HepG2 (cell line): ENCODE data around the gene IGF2. TPM values are rescaled to one million over a fixed set of nuclear protein-coding genes. Genes with fewer than 3 reads are reported as not detected.

Source experiments
- ATAC-seq: fragments of 200-7000 bp; cut with Tn5 transposase; 3 replicates; pipeline ENCODE4 v1.9.1; 2020; ENCODE audit warnings: mild to moderate bottlenecking, moderate library complexity
- BruUV-seq: library from RNA; stranded (reverse); fragments of 400-500 nt; replicated peaks from 2 replicates; lab custom pipeline; 2021; lab: Mats Ljungman, UMichigan
- CTCF ChIA-PET: fragments of 300-600 bp; formaldehyde crosslinking; extraction: SDS; loops from one replicate; lab custom pipeline; 2021; ENCODE audit warnings: low total read pairs, inconsistent platforms, low intra/inter-chr PET ratio; lab: Yijun Ruan, JAX
- POLR2A ChIA-PET: fragments of 350-600 bp; sonication (Branson Sonifier 250); formaldehyde crosslinking; loops from one replicate; lab custom pipeline; 2020; ENCODE audit warnings: antibody characterized with exemption, inconsistent platforms; lab: Yijun Ruan, JAX
- DNase-seq: peaks from one replicate; pipeline ENCODE4 v3.0.0-alpha.2; 2015; ENCODE audit warnings: low spot score
- FAIRE-seq: peaks from 3 replicates; lab custom pipeline; 2011; peaks lifted over from hg19 to GRCh38; lab: Jason Lieb, UNC
- H2AFZ ChIP-seq: one replicate; pipeline ENCODE4 v1.6.1; 2011; ENCODE audit warnings: low read length, inconsistent platforms
- H3K27ac ChIP-seq: fragments of 300-600 bp; 3 replicates; pipeline ENCODE4 v1.8.0; 2011; ENCODE audit warnings: mixed run types, mild to moderate bottlenecking, mixed read lengths, low read length, inconsistent platforms; ENCODE audit not compliant: insufficient read depth; ENCODE audit errors: extremely low read length
- H3K27me3 ChIP-seq, 2 experiments: fragments of 200-600 bp in 1 of 2; 2 replicates in 1 of 2; 3 replicates in 1 of 2; pipeline versions ENCODE4 v1.6.0 to v1.8.0; 2011; ENCODE audit warnings: low read length in 2 of 2, mild to moderate bottlenecking in 2 of 2, moderate library complexity in 2 of 2, inconsistent platforms in 1 of 2; ENCODE audit not compliant: insufficient read depth in 2 of 2, control insufficient read depth in 1 of 2
- H3K36me3 ChIP-seq, 2 experiments: fragments of 200-600 bp in 1 of 2; replicated peaks in 1 of 2; 2 replicates in 1 of 2; 3 replicates in 1 of 2; pipeline versions ENCODE4 v1.5.1 to v1.8.0; 2011; ENCODE audit warnings: low read length in 2 of 2, inconsistent platforms in 1 of 2; ENCODE audit not compliant: insufficient read depth in 2 of 2, control insufficient read depth in 1 of 2
- H3K4me1 ChIP-seq: 2 replicates; pipeline ENCODE4 v1.5.1; 2012; ENCODE audit warnings: low read length, inconsistent platforms; ENCODE audit not compliant: insufficient read depth
- H3K4me2 ChIP-seq: 2 replicates; pipeline ENCODE4 v1.6.0; 2011; ENCODE audit warnings: low read depth, low read length, inconsistent platforms
- H3K4me3 ChIP-seq, 3 experiments: fragments of 200-600 bp in 1 of 3; sonication (generic), shearing (Covaris generic) in 1 of 3; replicated peaks in 1 of 3; 2 replicates each; pipeline ENCODE4 v1.5.1; 2011 to 2016; ENCODE audit warnings: low read length in 3 of 3, inconsistent platforms in 2 of 3, low read depth in 2 of 3, mild to moderate bottlenecking in 2 of 3, control low read depth in 1 of 3, mixed read lengths in 1 of 3; ENCODE audit not compliant: insufficient read depth in 1 of 3
- H3K79me2 ChIP-seq: one replicate; pipeline ENCODE4 v1.6.1; 2011; ENCODE audit warnings: low read length, inconsistent platforms; ENCODE audit not compliant: insufficient read depth
- H3K9ac ChIP-seq: 2 replicates; pipeline ENCODE4 v1.6.0; 2011; ENCODE audit warnings: mild to moderate bottlenecking, low read depth, low read length, inconsistent platforms; ENCODE audit not compliant: insufficient read depth
- H3K9me3 ChIP-seq: 2 replicates; pipeline ENCODE4 v1.5.1; 2012; ENCODE audit warnings: mild to moderate bottlenecking, low read length
- H4K20me1 ChIP-seq: 2 replicates; pipeline ENCODE4 v1.6.0; 2011; ENCODE audit warnings: inconsistent platforms, mild to moderate bottlenecking, low read length, moderate library complexity; ENCODE audit not compliant: insufficient read depth
- FOXK1 ChIP-seq: sonication (generic); formaldehyde crosslinking; IDR thresholded peaks from 2 replicates; pipeline ENCODE4 v1.4.0; 2020; ENCODE audit warnings: low read depth, missing genetic modification reagents, borderline replicate concordance
- MXI1 ChIP-seq: IDR thresholded peaks from 3 replicates; pipeline ENCODE4 v1.6.1; 2012; ENCODE audit warnings: low read depth, low read length, inconsistent platforms, borderline replicate concordance
- RBM22 ChIP-seq: fragments of 200-400 bp; formaldehyde crosslinking; optimal IDR thresholded peaks from 2 replicates; pipeline ENCODE3; 2017; ENCODE audit warnings: mild to moderate bottlenecking, low read length, moderate library complexity
- RBM39 ChIP-seq: fragments of 200-400 bp; formaldehyde crosslinking; IDR thresholded peaks from one replicate; pipeline ENCODE4 v1.6.1; 2018; ENCODE audit warnings: antibody characterized with exemption, mild to moderate bottlenecking, low read depth, low read length; ENCODE audit not compliant: poor library complexity, severe bottlenecking
- ZFP36L1 ChIP-seq: sonication (generic); formaldehyde crosslinking; IDR thresholded peaks from 2 replicates; pipeline ENCODE4 v1.8.0; 2022; ENCODE audit warnings: mild to moderate bottlenecking, missing genetic modification reagents, moderate library complexity
- ZFY ChIP-seq: sonication (generic); formaldehyde crosslinking; IDR thresholded peaks from 2 replicates; pipeline ENCODE4 v1.4.0; 2020; ENCODE audit warnings: missing genetic modification reagents
- ZNF264 ChIP-seq: sonication (generic); formaldehyde crosslinking; IDR thresholded peaks from 2 replicates; pipeline ENCODE4 v1.4.0; 2020; ENCODE audit warnings: missing genetic modification reagents
- ZNF446 ChIP-seq: sonication (generic); formaldehyde crosslinking; IDR thresholded peaks from 2 replicates; pipeline ENCODE4 v1.5.0; 2020; ENCODE audit warnings: mild to moderate bottlenecking, missing genetic modification reagents
- WGBS: methylation state at CpG from one replicate; pipeline ENCODE4 v1.1.6; 2017; ENCODE audit warnings: low lambda C conversion rate; 5-methylcytosine and 5-hydroxymethylcytosine counted together
- in situ Hi-C: cut with HindIII; loops from 2 replicates; pipeline ENCODE4 v1.10.0; 2017; ENCODE audit warnings: low pct_unique_long_range_greater_than_20kb; ENCODE audit not compliant: extremely low pct_ligation_motif_present
- intact Hi-C: fragments of 100-400 bp; cut with micrococcal nuclease; formaldehyde crosslinking; loops from one replicate; pipeline ENCODE4 v1.10.0; 2022; ENCODE audit not compliant: unreplicated experiment
- polyA plus RNA-seq, 8 experiments: library from polyadenylated mRNA; depleted of rRNA in 3 of 8; stranded (reverse) in 7 of 8; unstranded in 1 of 8; fragments of >200 nt; fragmentation: Illumina TruSeq in 4 of 8; extraction: Trizol in 4 of 8; gene quantifications; 2 replicates each; pipeline versions ENCODE4 v1.2.1 to v1.2.3, GENCODE V29; 2011 to 2016; ENCODE audit warnings: low read depth in 4 of 8, missing spikeins in 1 of 8, mixed read lengths in 1 of 8; ENCODE audit not compliant: insufficient read depth in 1 of 8
- total RNA-seq, 5 experiments: library from RNA; depleted of rRNA; stranded (reverse); fragments of >200 nt; fragmentation: Illumina TruSeq; extraction: Trizol; gene quantifications; 2 replicates each; pipeline ENCODE4 v1.2.3, GENCODE V29; 2016; ENCODE audit warnings: low read depth in 1 of 5
- TF ChIP-seq, protein P1 (sequence below): sonication (generic); formaldehyde crosslinking; IDR thresholded peaks from 2 replicates; pipeline ENCODE4 v1.5.0; 2020; ENCODE audit warnings: missing genetic modification reagents, mild to moderate bottlenecking, borderline replicate concordance
- TF ChIP-seq, protein P2 (sequence below): sonication (generic); formaldehyde crosslinking; IDR thresholded peaks from 2 replicates; pipeline ENCODE4 v1.5.0; 2020; ENCODE audit warnings: mild to moderate bottlenecking, missing genetic modification reagents
- TF ChIP-seq, protein P3 (sequence below): sonication (generic); formaldehyde crosslinking; IDR thresholded peaks from 2 replicates; pipeline ENCODE4 v1.4.0; 2020; ENCODE audit warnings: missing genetic modification reagents, borderline replicate concordance
- TF ChIP-seq, protein P4 (sequence below): IDR thresholded peaks from 2 replicates; pipeline ENCODE4 v1.6.1; 2016; ENCODE audit warnings: missing biosample characterization, missing genetic modification reagents, low read depth

Gene IGF2
- total and polyA plus RNA-seq, 2 of the 13 experiments (the other 11 are each of a cell fraction or from before 2014, with no cell fraction given), result 79.1 to 254 TPM

DNA sequence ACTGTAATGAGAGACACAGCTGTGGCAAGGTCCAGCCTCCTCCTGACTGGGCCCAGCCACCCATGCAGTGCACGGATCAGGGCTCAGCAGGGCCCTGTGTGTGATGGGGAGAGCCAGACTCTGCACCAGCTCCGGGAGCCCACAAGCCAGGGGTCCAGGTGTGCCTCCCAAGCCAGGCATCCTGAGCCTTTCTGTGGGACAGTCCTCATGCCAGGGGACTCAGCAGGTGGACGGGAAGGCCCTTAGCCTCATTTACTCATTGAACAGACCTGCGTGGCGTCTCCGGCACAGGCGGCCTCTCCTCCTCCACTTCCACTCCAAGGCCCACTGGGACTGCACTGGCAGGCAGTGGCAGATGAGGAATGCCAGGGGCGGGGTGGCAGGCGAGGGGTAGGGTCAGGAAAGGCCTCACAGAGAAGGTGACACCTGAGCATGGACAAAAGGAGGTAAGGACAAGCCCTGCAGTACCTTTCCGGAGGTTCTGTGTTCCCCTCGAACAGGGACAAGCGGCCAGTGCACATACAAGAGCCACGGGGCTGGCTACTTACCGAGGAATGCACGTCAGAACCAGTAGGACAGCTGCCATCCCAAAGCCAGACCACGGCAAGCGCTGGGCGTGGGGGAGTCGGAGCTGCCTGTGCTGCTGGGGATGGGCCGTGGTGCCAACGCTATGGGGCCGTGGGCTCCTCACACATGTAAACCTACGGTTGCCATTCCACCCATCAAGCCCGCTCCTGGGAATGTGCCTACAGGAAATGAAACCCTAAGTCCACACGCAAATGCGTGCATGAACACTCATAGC lies 52.7 kb downstream of the IGF2 start:
- in situ Hi-C loops, result no loop called here
- POLR2A ChIA-PET, result no interaction called here
- 38% methylated on average over 7 of the region's 26 CpGs for WGBS

More for the DNA sequence above, 52.7 kb downstream of the IGF2 start:
- no peak for FAIRE-seq
- peaks cover 17% of the 10 kb centered on the region for H3K9me3 ChIP-seq
- TF ChIP-seq, protein P1, sequence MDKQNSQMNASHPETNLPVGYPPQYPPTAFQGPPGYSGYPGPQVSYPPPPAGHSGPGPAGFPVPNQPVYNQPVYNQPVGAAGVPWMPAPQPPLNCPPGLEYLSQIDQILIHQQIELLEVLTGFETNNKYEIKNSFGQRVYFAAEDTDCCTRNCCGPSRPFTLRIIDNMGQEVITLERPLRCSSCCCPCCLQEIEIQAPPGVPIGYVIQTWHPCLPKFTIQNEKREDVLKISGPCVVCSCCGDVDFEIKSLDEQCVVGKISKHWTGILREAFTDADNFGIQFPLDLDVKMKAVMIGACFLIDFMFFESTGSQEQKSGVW, result no peak
- TF ChIP-seq, protein P2, sequence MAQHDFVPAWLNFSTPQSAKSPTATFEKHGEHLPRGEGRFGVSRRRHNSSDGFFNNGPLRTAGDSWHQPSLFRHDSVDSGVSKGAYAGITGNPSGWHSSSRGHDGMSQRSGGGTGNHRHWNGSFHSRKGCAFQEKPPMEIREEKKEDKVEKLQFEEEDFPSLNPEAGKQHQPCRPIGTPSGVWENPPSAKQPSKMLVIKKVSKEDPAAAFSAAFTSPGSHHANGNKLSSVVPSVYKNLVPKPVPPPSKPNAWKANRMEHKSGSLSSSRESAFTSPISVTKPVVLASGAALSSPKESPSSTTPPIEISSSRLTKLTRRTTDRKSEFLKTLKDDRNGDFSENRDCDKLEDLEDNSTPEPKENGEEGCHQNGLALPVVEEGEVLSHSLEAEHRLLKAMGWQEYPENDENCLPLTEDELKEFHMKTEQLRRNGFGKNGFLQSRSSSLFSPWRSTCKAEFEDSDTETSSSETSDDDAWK (CRISPR knock-in tag), result no peak
- TF ChIP-seq ZFY (CRISPR knock-in tag) (no peak), FOXK1 (no peak), MXI1 (no peak), ZFP36L1 (no peak), RBM39 (no peak), ZNF446 (CRISPR knock-in tag) (no peak), RBM22 (no peak), ZNF264 (no peak)
- TF ChIP-seq, protein P3, sequence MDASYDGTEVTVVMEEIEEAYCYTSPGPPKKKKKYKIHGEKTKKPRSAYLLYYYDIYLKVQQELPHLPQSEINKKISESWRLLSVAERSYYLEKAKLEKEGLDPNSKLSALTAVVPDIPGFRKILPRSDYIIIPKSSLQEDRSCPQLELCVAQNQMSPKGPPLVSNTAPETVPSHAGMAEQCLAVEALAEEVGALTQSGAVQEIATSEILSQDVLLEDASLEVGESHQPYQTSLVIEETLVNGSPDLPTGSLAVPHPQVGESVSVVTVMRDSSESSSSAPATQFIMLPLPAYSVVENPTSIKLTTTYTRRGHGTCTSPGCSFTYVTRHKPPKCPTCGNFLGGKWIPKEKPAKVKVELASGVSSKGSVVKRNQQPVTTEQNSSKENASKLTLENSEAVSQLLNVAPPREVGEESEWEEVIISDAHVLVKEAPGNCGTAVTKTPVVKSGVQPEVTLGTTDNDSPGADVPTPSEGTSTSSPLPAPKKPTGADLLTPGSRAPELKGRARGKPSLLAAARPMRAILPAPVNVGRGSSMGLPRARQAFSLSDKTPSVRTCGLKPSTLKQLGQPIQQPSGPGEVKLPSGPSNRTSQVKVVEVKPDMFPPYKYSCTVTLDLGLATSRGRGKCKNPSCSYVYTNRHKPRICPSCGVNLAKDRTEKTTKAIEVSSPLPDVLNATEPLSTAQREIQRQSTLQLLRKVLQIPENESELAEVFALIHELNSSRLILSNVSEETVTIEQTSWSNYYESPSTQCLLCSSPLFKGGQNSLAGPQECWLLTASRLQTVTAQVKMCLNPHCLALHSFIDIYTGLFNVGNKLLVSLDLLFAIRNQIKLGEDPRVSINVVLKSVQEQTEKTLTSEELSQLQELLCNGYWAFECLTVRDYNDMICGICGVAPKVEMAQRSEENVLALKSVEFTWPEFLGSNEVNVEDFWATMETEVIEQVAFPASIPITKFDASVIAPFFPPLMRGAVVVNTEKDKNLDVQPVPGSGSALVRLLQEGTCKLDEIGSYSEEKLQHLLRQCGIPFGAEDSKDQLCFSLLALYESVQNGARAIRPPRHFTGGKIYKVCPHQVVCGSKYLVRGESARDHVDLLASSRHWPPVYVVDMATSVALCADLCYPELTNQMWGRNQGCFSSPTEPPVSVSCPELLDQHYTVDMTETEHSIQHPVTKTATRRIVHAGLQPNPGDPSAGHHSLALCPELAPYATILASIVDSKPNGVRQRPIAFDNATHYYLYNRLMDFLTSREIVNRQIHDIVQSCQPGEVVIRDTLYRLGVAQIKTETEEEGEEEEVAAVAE, result no peak
- TF ChIP-seq, protein P4, sequence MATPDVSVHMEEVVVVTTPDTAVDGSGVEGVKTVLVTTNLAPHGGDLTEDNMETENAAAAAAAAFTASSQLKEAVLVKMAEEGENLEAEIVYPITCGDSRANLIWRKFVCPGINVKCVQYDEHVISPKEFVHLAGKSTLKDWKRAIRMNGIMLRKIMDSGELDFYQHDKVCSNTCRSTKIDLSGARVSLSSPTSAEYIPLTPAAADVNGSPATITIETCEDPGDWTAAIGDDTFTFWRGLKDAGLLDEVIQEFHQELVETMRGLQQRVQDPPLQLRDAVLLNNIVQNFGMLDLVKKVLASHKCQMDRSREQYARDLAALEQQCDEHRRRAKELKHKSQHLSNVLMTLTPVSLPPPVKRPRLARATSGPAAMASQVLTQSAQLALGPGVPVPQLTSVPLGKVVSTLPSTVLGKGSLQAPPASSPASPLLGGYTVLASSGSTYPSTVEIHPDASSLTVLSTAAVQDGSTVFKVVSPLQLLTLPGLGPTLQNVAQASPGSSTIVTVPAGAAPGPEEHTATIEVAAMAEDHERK (CRISPR knock-in tag), result no peak
- TF ChIP-seq, all 625 proteins: peak for 0
- Histone ChIP-seq H3K27me3 (peaks cover 5 to 35% of the 10 kb centered on the region in 2 experiments; a peak in 3 of 5 replicates), H3K4me1 (peaks cover 16% of the 10 kb centered on the region), H3K36me3 (no peaks in the 10 kb centered on the region), H3K9ac (no peak overlapping the region), H3K27ac (no peak overlapping the region), H3K4me2 (no peak overlapping the region), H3K4me3 (no peak overlapping the region), H2AFZ (no peak overlapping the region), H3K79me2 (no peaks in the 10 kb centered on the region), H4K20me1 (no peaks in the 10 kb centered on the region)
- CTCF ChIA-PET, result no interaction called here
- intact Hi-C loops, result no loop called here
- no peak for ATAC-seq
- no peak for DNase-seq
- no TSS peak for BruUV-seq
